A549 (cell line): ENCODE measurements around the gene ATP5F1D.

Experiments used
- ATOH8 ChIP-seq: fragments of 250-450 bp; sonication (Bioruptor Pico); IDR thresholded peaks from 2 replicates; pipeline ENCODE4 v1.5.0; 2020; ENCODE audit warnings: low read depth, mild to moderate bottlenecking, moderate library complexity
- EP300 ChIP-seq, 2 experiments: fragments of >200 bp; sonication (Bioruptor Twin); formaldehyde crosslinking; IDR thresholded peaks; 2 replicates in 1 of 2; 3 replicates in 1 of 2; pipeline ENCODE4 v1.6.1; 2016 to 2017
- RARB ChIP-seq: fragments of 250-450 bp; sonication (Bioruptor Pico); IDR thresholded peaks from 2 replicates; pipeline ENCODE4 v1.8.0; 2021; ENCODE audit warnings: mild to moderate bottlenecking, moderate library complexity
- USF2 ChIP-seq: fragments of 450-650 bp; IDR thresholded peaks from 2 replicates; pipeline ENCODE4 v1.6.1; 2014; ENCODE audit warnings: antibody characterized with exemption
- TF ChIP-seq, protein P1 (sequence below): fragments of >200 bp; sonication (Bioruptor Twin); formaldehyde crosslinking; IDR thresholded peaks from 3 replicates; pipeline ENCODE4 v1.5.1; 2016

DNA sequence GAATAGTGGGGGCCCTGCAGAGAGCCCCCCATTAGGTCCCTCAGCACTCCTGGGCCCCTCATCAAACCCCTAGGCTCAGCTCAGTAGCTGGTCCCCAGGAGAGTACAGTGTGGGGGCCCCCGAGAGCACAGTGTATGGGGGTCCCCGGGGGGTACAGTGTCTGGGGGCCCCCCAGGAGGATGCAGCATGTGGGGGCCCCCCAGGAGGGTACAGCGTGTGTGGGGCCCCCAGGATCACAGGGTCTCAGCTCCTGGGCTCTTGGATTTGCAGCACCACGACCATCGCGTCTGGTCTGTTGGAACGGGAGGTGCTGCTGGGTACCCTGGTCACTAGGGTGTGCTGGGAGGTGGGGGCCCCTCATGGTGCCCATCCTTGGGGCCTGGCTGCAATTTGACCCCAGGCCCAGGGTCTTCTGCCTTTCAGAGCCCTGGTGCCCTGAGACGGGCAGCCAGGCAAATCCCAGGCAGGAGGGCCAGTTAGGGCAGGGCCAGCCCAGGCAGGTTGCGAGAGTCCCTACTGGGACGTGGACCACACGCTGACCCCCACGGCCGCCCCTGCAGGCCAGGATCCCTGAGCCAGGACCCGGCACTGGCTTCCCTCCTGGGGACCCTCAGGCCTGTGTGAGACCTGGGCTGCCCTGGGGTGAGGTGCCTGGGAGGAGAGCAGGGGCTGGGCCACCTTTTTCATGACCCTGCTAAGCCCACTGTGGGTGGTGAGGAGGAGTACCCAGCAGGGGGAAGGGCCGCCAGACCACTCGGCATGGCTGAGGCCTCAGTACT, 17.3 kb upstream of the ATP5F1D start:
- TF ChIP-seq, protein P1, sequence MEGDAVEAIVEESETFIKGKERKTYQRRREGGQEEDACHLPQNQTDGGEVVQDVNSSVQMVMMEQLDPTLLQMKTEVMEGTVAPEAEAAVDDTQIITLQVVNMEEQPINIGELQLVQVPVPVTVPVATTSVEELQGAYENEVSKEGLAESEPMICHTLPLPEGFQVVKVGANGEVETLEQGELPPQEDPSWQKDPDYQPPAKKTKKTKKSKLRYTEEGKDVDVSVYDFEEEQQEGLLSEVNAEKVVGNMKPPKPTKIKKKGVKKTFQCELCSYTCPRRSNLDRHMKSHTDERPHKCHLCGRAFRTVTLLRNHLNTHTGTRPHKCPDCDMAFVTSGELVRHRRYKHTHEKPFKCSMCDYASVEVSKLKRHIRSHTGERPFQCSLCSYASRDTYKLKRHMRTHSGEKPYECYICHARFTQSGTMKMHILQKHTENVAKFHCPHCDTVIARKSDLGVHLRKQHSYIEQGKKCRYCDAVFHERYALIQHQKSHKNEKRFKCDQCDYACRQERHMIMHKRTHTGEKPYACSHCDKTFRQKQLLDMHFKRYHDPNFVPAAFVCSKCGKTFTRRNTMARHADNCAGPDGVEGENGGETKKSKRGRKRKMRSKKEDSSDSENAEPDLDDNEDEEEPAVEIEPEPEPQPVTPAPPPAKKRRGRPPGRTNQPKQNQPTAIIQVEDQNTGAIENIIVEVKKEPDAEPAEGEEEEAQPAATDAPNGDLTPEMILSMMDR = no peak
- TF ChIP-seq EP300 (IDR thresholded peaks at IDR 0.05) (no peak), RARB (CRISPR knock-in tag) (no peak), USF2 (no peak), ATOH8 (CRISPR knock-in tag) (no peak)
